Stomach (tissue), 9 donors: ENCODE data around the gene SLC9A4. TPM values are rescaled to one million over a fixed set of nuclear protein-coding genes. Genes with fewer than 3 reads are reported as not detected.
"Not testable (repeated sequence)": the region's sequence is repeated elsewhere in the genome, so short reads cannot be mapped to it uniquely, and the experiment has no call there.

Experiments
- DNase-seq, 2 donors: peaks; one replicate each; pipeline versions ENCODE4 v3.0.0 to v3.0.0-alpha.2; 2013 to 2019
- H3K27ac ChIP-seq, 5 donors: fragments of 200-600 bp in 4 of 5; sonication (generic) in 4 of 5; one replicate each; pipeline ENCODE4 v1.5.1; 2013 to 2019; ENCODE audit warnings: mild to moderate bottlenecking in 1 of 5, moderate library complexity in 1 of 5
- H3K27me3 ChIP-seq, 3 donors: fragments of 200-600 bp; sonication (generic); one replicate each; pipeline ENCODE4 v1.5.1; 2017 to 2019; ENCODE audit warnings: mixed run types in 1 of 3
- H3K36me3 ChIP-seq, 4 donors: fragments of 200-600 bp; sonication (generic); 1 replicate in 3 of 4; 2 replicates in 1 of 4; pipeline ENCODE4 v1.5.1; 2016 to 2019
- H3K4me1 ChIP-seq, 4 donors: fragments of 200-600 bp; sonication (generic); one replicate each; pipeline ENCODE4 v1.5.1; 2016 to 2019
- H3K4me3 ChIP-seq, 4 donors: fragments of 200-600 bp; sonication (generic) in 3 of 4; one replicate each; pipeline ENCODE4 v1.5.1; 2016 to 2019; ENCODE audit warnings: mild to moderate bottlenecking in 1 of 4
- H3K9me3 ChIP-seq, 4 donors: fragments of 200-600 bp; sonication (generic); one replicate each; pipeline ENCODE4 v1.5.1; 2016 to 2019
- CTCF ChIP-seq, 7 experiments: fragments of 450-650 bp in 4 of 7; fragments of 200-600 bp in 3 of 7; sonication (generic) in 3 of 7; IDR thresholded peaks; one replicate each; pipeline ENCODE4 v1.5.1; 2016 to 2019; ENCODE audit warnings: antibody characterized with exemption in 7 of 7, control low read depth in 2 of 7, mild to moderate bottlenecking in 1 of 7
- EP300 ChIP-seq: sonication (generic); formaldehyde crosslinking; IDR thresholded peaks from one replicate; pipeline ENCODE4 v1.6.1; 2017; ENCODE audit warnings: antibody characterized with exemption
- POLR2A ChIP-seq, 4 donors: fragments of 450-650 bp; IDR thresholded peaks; one replicate each; pipeline ENCODE4 v1.6.1; 2016; ENCODE audit warnings: antibody characterized with exemption in 4 of 4, control low read depth in 2 of 4, mild to moderate bottlenecking in 1 of 4, moderate library complexity in 1 of 4
- POLR2AphosphoS5 ChIP-seq, 3 donors: sonication (generic); formaldehyde crosslinking; IDR thresholded peaks; one replicate each; pipeline ENCODE4 v1.6.1; 2016; ENCODE audit warnings: antibody characterized with exemption in 3 of 3
- WGBS, 5 donors: extraction: QIAGEN DNeasy Blood & Tissue Kit in 3 of 5; methylation state at CpG; one replicate each; pipeline versions ENCODE4 v1.1.5 to v1.1.7; 2013 to 2018; 5-methylcytosine and 5-hydroxymethylcytosine counted together
- intact Hi-C: fragments of 100-400 bp; cut with DNase I; formaldehyde crosslinking; loops from one replicate; pipeline ENCODE4 v1.15.1; 2023; ENCODE audit warnings: low total_unique reads
- polyA plus RNA-seq, 3 donors: library from polyadenylated mRNA; stranded (reverse); fragments of 200-250 nt; gene quantifications; one replicate each; pipeline ENCODE4 v1.2.3, GENCODE V29; 2013
- total RNA-seq, 5 donors: library from RNA; depleted of rRNA; stranded (reverse); fragments of >200 nt; gene quantifications; one replicate each; pipeline versions ENCODE4 v1.1.0 to v1.2.3, GENCODE V29; 2014 to 2016
- donor health status: healthy with polysubstance abuse.
- donor health status: Bipolar disorder and iron deficiency.
- donor health status: healthy.

SLC9A4 gene
- total and polyA plus RNA-seq, 8 donors = 4.7 to 143 (median 92.4) TPM; not detected in 1

- WGBS, 5 donors = 85 to 96% (median 95%) methylated on average over 1 of the region's 1 CpG
- no peaks in the 10 kb centered on the region for H3K4me1 ChIP-seq
- TF ChIP-seq POLR2AphosphoS5 (IDR thresholded peaks at IDR 0.05) (no peak), POLR2A (IDR thresholded peaks at IDR 0.05) (no peak), CTCF (IDR thresholded peaks at IDR 0.05) (no peak), EP300 (no peak)
- no peak overlapping the region for H3K4me3 ChIP-seq
- no peak for DNase-seq
- H3K27ac ChIP-seq = no peak overlapping the region
- no peaks in the 10 kb centered on the region for H3K27me3 ChIP-seq
- H3K9me3 ChIP-seq = no peaks in the 10 kb centered on the region
- intact Hi-C loops = no loop called here
- H3K36me3 ChIP-seq = no peaks in the 10 kb centered on the region
Observed at GRCh38 chr2:102558463-102558862, 85.4 kb downstream of the SLC9A4 start.

GRCh38 chr2:102562542-102562941, 89.5 kb downstream of the SLC9A4 start:
- H3K36me3 ChIP-seq, DNase-seq, H3K4me1 ChIP-seq, H3K27ac ChIP-seq, H3K9me3 ChIP-seq, H3K4me3 ChIP-seq, H3K27me3 ChIP-seq, intact Hi-C loops: not testable (repeated sequence)
- WGBS, 5 donors = 86 to 100% (median 88%) methylated on average over 1 of the region's 1 CpG

GRCh38 chr2:102575888-102576287, 102.9 kb downstream of the SLC9A4 start:
- WGBS, 5 donors = 91 to 96% (median 92%) methylated on average over 1 of the region's 1 CpG

GRCh38 chr2:102578376-102578775, 105.3 kb downstream of the SLC9A4 start:
- H3K4me1 ChIP-seq = peaks cover 0 to 7% (median 0%) of the 10 kb centered on the region in 4 donors
- intact Hi-C loops = no loop called here
- H3K27me3 ChIP-seq = no peaks in the 10 kb centered on the region
- H3K9me3 ChIP-seq = peaks cover 0 to 8% (median 0%) of the 10 kb centered on the region in 4 donors
- 83 to 95% (median 88%) methylated on average over 2 of the region's 2 CpGs for WGBS, 5 donors
- TF ChIP-seq POLR2A (IDR thresholded peaks at IDR 0.05) (no peak), CTCF (IDR thresholded peaks at IDR 0.05) (no peak), POLR2AphosphoS5 (IDR thresholded peaks at IDR 0.05) (no peak), EP300 (no peak)
- no peak overlapping the region for H3K27ac ChIP-seq
- DNase-seq = no peak
- no peak overlapping the region for H3K4me3 ChIP-seq
- no peaks in the 10 kb centered on the region for H3K36me3 ChIP-seq

More at GRCh38 chr2:102575888-102576287, 102.9 kb downstream of the SLC9A4 start:
- DNase-seq = no peak
- intact Hi-C loops = no loop called here
- Histone ChIP-seq H3K27me3 (no peaks in the 10 kb centered on the region), H3K27ac (no peak overlapping the region), H3K9me3 (peaks cover 0 to 8% (median 0%) of the 10 kb centered on the region in 4 donors), H3K36me3 (no peaks in the 10 kb centered on the region), H3K4me1 (peaks cover 0 to 7% (median 0%) of the 10 kb centered on the region in 4 donors), H3K4me3 (no peak overlapping the region)
- no peak for TF ChIP-seq EP300
- no peak for TF ChIP-seq POLR2AphosphoS5 (IDR thresholded peaks at IDR 0.05)
- no peak for TF ChIP-seq CTCF (IDR thresholded peaks at IDR 0.05)
- no peak for TF ChIP-seq POLR2A (IDR thresholded peaks at IDR 0.05)

- no peaks in the 10 kb centered on the region for H3K27me3 ChIP-seq
Observed at GRCh38 chr2:102581911-102582310, 108.9 kb downstream of the SLC9A4 start.

More at GRCh38 chr2:102581911-102582310, 108.9 kb downstream of the SLC9A4 start:
- H3K4me3 ChIP-seq = no peak overlapping the region
- TF ChIP-seq CTCF (IDR thresholded peaks at IDR 0.05) (no peak), POLR2AphosphoS5 (IDR thresholded peaks at IDR 0.05) (no peak), EP300 (no peak), POLR2A (IDR thresholded peaks at IDR 0.05) (no peak)
- no peaks in the 10 kb centered on the region for H3K36me3 ChIP-seq
- H3K9me3 ChIP-seq = no peaks in the 10 kb centered on the region
- peak in 1 of 2 donors; percentile 9 for DNase-seq
- peak overlapping the region in 2 of 5 donors; percentile 33 to 59 for H3K27ac ChIP-seq
- intact Hi-C loops = no loop called here
- H3K4me1 ChIP-seq = peaks cover 0 to 18% (median 8%) of the 10 kb centered on the region in 4 donors
